H9 (cell line): Measurements from ENCODE around the gene TRIM37. TPM values are rescaled to one million over a fixed set of nuclear protein-coding genes. Genes with fewer than 3 reads are reported as not detected.

ENCODE experiments used
- DNase-seq: peaks from one replicate; pipeline ENCODE4 v3.0.0-alpha.2; 2017
- H2AFZ ChIP-seq: one replicate; pipeline ENCODE4 v1.6.1; 2013; ENCODE audit warnings: mild to moderate bottlenecking, low read length, control low read depth, moderate library complexity
- H2AK5ac ChIP-seq: 2 replicates; pipeline ENCODE4 v1.6.1; 2013; ENCODE audit warnings: low read length, control low read depth, mixed read lengths; ENCODE audit not compliant: insufficient read length
- H2BK120ac ChIP-seq: one replicate; pipeline ENCODE4 v1.6.1; 2013; ENCODE audit warnings: low read depth, mild to moderate bottlenecking, low read length, control low read depth, inconsistent platforms; ENCODE audit not compliant: poor library complexity, severe bottlenecking
- H2BK12ac ChIP-seq: 2 replicates; pipeline ENCODE4 v1.6.1; 2013; ENCODE audit warnings: low read length, control low read depth, mixed read lengths, low read depth; ENCODE audit not compliant: insufficient read length
- H2BK15ac ChIP-seq: 2 replicates; pipeline ENCODE4 v1.6.1; 2013; ENCODE audit warnings: low read depth, low read length, control low read depth
- H2BK20ac ChIP-seq: one replicate; pipeline ENCODE4 v1.6.1; 2013; ENCODE audit warnings: low read depth, mild to moderate bottlenecking, low read length, control low read depth, inconsistent platforms; ENCODE audit not compliant: poor library complexity, severe bottlenecking
- H2BK5ac ChIP-seq: 2 replicates; pipeline ENCODE4 v1.6.1; 2013; ENCODE audit warnings: low read length, control low read depth, mixed read lengths; ENCODE audit not compliant: insufficient read length
- H3K14ac ChIP-seq: 2 replicates; pipeline ENCODE4 v1.6.1; 2013; ENCODE audit warnings: low read length, control low read depth; ENCODE audit not compliant: insufficient read depth
- H3K18ac ChIP-seq: 2 replicates; pipeline ENCODE4 v1.6.1; 2013; ENCODE audit warnings: low read depth, mild to moderate bottlenecking, mixed read lengths, low read length, control low read depth; ENCODE audit not compliant: insufficient read length
- H3K23ac ChIP-seq: 2 replicates; pipeline ENCODE4 v1.6.1; 2013; ENCODE audit warnings: low read length, control low read depth, mixed read lengths, low read depth; ENCODE audit not compliant: insufficient read length
- H3K23me2 ChIP-seq: 2 replicates; pipeline ENCODE4 v1.6.1; 2013; ENCODE audit warnings: low read depth, mild to moderate bottlenecking, mixed read lengths, low read length, control low read depth; ENCODE audit not compliant: insufficient read length, poor library complexity, severe bottlenecking
- H3K27ac ChIP-seq: 2 replicates; pipeline ENCODE4 v1.5.1; 2013; ENCODE audit warnings: low read length, control low read depth, mixed read lengths, low read depth; ENCODE audit not compliant: insufficient read length
- H3K27me3 ChIP-seq: 2 replicates; pipeline ENCODE4 v1.6.1; 2013; ENCODE audit warnings: low read length, control low read depth, inconsistent platforms; ENCODE audit not compliant: insufficient read depth
- H3K4ac ChIP-seq: 2 replicates; pipeline ENCODE4 v1.6.1; 2013; ENCODE audit warnings: low read depth, mild to moderate bottlenecking, control low read depth, inconsistent platforms, low read length, moderate library complexity
- H3K4me1 ChIP-seq: 2 replicates; pipeline ENCODE4 v1.6.1; 2013; ENCODE audit warnings: low read length, control low read depth, inconsistent platforms; ENCODE audit not compliant: insufficient read depth
- H3K4me2 ChIP-seq: 2 replicates; pipeline ENCODE4 v1.6.1; 2013; ENCODE audit warnings: low read length, control low read depth, mixed read lengths; ENCODE audit not compliant: insufficient read length, insufficient read depth
- H3K56ac ChIP-seq: 2 replicates; pipeline ENCODE4 v1.6.1; 2013; ENCODE audit warnings: low read depth, mild to moderate bottlenecking, mixed read lengths, low read length, control low read depth; ENCODE audit not compliant: insufficient read length
- H3K79me1 ChIP-seq: 2 replicates; pipeline ENCODE4 v1.6.1; 2013; ENCODE audit warnings: low read depth, mild to moderate bottlenecking, moderate library complexity, low read length, control low read depth, inconsistent platforms; ENCODE audit not compliant: insufficient read depth, poor library complexity, severe bottlenecking
- H3K79me2 ChIP-seq: 2 replicates; pipeline ENCODE4 v1.6.1; 2013; ENCODE audit warnings: low read length, control low read depth, inconsistent platforms; ENCODE audit not compliant: insufficient read depth
- H3K9ac ChIP-seq: 2 replicates; pipeline ENCODE4 v1.6.1; 2013; ENCODE audit warnings: low read length, control low read depth, mixed read lengths; ENCODE audit not compliant: insufficient read length; ENCODE audit errors: extremely low read depth
- H3K9me3 ChIP-seq: one replicate; pipeline ENCODE4 v1.6.1; 2013; ENCODE audit warnings: low read depth, low read length, inconsistent platforms; ENCODE audit not compliant: control insufficient read depth
- H3T11ph ChIP-seq: one replicate; pipeline ENCODE4 v1.6.1; 2013; ENCODE audit warnings: mild to moderate bottlenecking, low read length, control low read depth, inconsistent platforms
- H4K20me1 ChIP-seq: one replicate; pipeline ENCODE4 v1.6.1; 2013; ENCODE audit not compliant: control insufficient read depth, insufficient read length, insufficient read depth
- H4K5ac ChIP-seq: 2 replicates; pipeline ENCODE4 v1.6.1; 2013; ENCODE audit warnings: low read depth, mild to moderate bottlenecking, mixed read lengths, low read length, control low read depth; ENCODE audit not compliant: insufficient read length
- H4K8ac ChIP-seq: replicated peaks from 2 replicates; pipeline ENCODE4 v1.6.1; 2013; ENCODE audit warnings: low read length, control low read depth, mixed read lengths, low read depth; ENCODE audit not compliant: insufficient read length
- H4K91ac ChIP-seq: 2 replicates; pipeline ENCODE4 v1.6.1; 2013; ENCODE audit warnings: low read depth, mild to moderate bottlenecking, moderate library complexity, mixed read lengths, low read length, control low read depth; ENCODE audit not compliant: insufficient read length
- H3K27ac Mint-ChIP-seq, 3 experiments: 2 replicates in 2 of 3; 3 replicates in 1 of 3; pipeline ENCODE4 v1.8.0; 2020 to 2021; ENCODE audit warnings: mixed read lengths in 3 of 3, mild to moderate bottlenecking in 1 of 3, moderate library complexity in 1 of 3
- H3K27me3 Mint-ChIP-seq: 2 replicates; pipeline ENCODE4 v1.8.0; 2021; ENCODE audit warnings: low read depth, mild to moderate bottlenecking, moderate library complexity, mixed read lengths
- H3K36me3 Mint-ChIP-seq, 3 experiments: 2 replicates in 2 of 3; 3 replicates in 1 of 3; pipeline ENCODE4 v1.8.0; 2020 to 2021; ENCODE audit warnings: low read depth in 3 of 3, mixed read lengths in 3 of 3; ENCODE audit not compliant: insufficient read depth in 1 of 3
- H3K4me1 Mint-ChIP-seq, 2 experiments: 2 replicates each; pipeline ENCODE4 v1.8.0; 2020; ENCODE audit warnings: mixed read lengths in 2 of 2
- H3K4me3 Mint-ChIP-seq, 2 experiments: 2 replicates in 1 of 2; 3 replicates in 1 of 2; pipeline ENCODE4 v1.8.0; 2020 to 2021; ENCODE audit warnings: mild to moderate bottlenecking in 2 of 2, mixed read lengths in 2 of 2, moderate library complexity in 1 of 2
- H3K9me3 Mint-ChIP-seq, 2 experiments: 2 replicates in 1 of 2; 3 replicates in 1 of 2; pipeline ENCODE4 v1.8.0; 2020; ENCODE audit warnings: mild to moderate bottlenecking in 2 of 2, mixed read lengths in 2 of 2, moderate library complexity in 1 of 2
- WGBS: extraction: QIAGEN DNeasy Blood & Tissue Kit; methylation state at CpG from one replicate; pipeline ENCODE4 v1.1.7; 2013; ENCODE audit warnings: missing lambda C conversion rate, low lambda C conversion rate, mixed read lengths; ENCODE audit not compliant: insufficient read length; ENCODE audit errors: extremely low coverage; 5-methylcytosine and 5-hydroxymethylcytosine counted together
- total RNA-seq: library from RNA; stranded (reverse); gene quantifications from 2 replicates; pipeline ENCODE4 v1.2.1, GENCODE V29; 2021
- TF ChIP-seq, protein P1 (sequence below): fragments of 200-600 bp; sonication (generic); conservative IDR thresholded peaks from 3 replicates; pipeline ENCODE4 v1.8.0; 2021; ENCODE audit warnings: antibody characterized with exemption, mild to moderate bottlenecking

The TRIM37 gene
- total RNA-seq, 1 experiment from 2014 or later: 52.1 TPM

DNA sequence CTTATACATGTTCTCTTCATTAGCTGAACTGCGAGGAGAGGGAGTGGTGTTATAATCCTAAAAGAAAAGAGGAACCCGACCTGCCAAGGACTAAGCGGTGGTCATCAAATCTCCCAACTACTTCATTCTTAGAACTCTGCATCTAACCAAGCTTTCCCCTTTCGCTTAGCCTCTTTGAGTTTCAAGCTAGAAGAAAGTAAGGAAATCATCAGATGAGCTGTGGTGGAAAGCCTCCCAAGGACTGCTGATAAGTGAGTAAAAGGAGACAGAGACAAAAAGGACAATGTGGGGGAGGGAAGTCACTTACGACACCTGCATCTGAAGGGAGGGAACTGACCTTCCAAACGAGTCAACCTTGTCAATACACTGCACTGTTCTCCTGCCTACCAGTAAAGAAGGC lies 121.3 kb downstream of the TRIM37 start:
- Histone ChIP-seq H2BK12ac (no peak overlapping the region), H4K8ac (no peak overlapping the region), H3K79me2 (no peaks in the 10 kb centered on the region), H3K18ac (no peak overlapping the region), H2AFZ (no peak overlapping the region), H3K4me1 (0 out of 2 replicates have a peak, but pooled peaks cover 2% of the 10 kb centered on the region), H2BK5ac (no peak overlapping the region), H4K5ac (no peak overlapping the region), H3K14ac (no peak overlapping the region), H3K79me1 (no peaks in the 10 kb centered on the region), H3K27me3 (no peaks in the 10 kb centered on the region), H3K4ac (no peak overlapping the region), H4K91ac (no peak overlapping the region), H3K9ac (no peak overlapping the region), H3T11ph (no peak overlapping the region), H4K20me1 (no peaks in the 10 kb centered on the region), H3K27ac (no peak overlapping the region), H2BK15ac (no peak overlapping the region), H3K23me2 (no peaks in the 10 kb centered on the region), H3K23ac (no peak overlapping the region), H2BK20ac (no peak overlapping the region), H3K9me3 (no peaks in the 10 kb centered on the region), H2AK5ac (no peak overlapping the region), H3K56ac (no peak overlapping the region), H2BK120ac (no peak overlapping the region), H3K4me2 (no peak overlapping the region)
- no peak for DNase-seq
- WGBS: no CpG with 5 or more reads among the region's 6 CpGs
- TF ChIP-seq, protein P1, sequence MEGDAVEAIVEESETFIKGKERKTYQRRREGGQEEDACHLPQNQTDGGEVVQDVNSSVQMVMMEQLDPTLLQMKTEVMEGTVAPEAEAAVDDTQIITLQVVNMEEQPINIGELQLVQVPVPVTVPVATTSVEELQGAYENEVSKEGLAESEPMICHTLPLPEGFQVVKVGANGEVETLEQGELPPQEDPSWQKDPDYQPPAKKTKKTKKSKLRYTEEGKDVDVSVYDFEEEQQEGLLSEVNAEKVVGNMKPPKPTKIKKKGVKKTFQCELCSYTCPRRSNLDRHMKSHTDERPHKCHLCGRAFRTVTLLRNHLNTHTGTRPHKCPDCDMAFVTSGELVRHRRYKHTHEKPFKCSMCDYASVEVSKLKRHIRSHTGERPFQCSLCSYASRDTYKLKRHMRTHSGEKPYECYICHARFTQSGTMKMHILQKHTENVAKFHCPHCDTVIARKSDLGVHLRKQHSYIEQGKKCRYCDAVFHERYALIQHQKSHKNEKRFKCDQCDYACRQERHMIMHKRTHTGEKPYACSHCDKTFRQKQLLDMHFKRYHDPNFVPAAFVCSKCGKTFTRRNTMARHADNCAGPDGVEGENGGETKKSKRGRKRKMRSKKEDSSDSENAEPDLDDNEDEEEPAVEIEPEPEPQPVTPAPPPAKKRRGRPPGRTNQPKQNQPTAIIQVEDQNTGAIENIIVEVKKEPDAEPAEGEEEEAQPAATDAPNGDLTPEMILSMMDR: no peak
- peaks cover 25 to 26% of the 10 kb centered on the region in 2 experiments for H3K4me1 Mint-ChIP-seq
- peaks cover 0 to 4% (median 3%) of the 10 kb centered on the region in 3 experiments; a peak in 3 of 7 replicates for H3K36me3 Mint-ChIP-seq
- no peaks in the 10 kb centered on the region for H3K27me3 Mint-ChIP-seq
- no peak overlapping the region for H3K4me3 Mint-ChIP-seq
- peak overlapping the region in 1 of 3 experiments; percentile 49; a peak in 2 of 7 replicates for H3K27ac Mint-ChIP-seq
- H3K9me3 Mint-ChIP-seq: peaks cover 0 to 4% of the 10 kb centered on the region in 2 experiments; a peak in 1 of 5 replicates
